Mucosa of descending colon (tissue), 3 donors: ENCODE data around the gene PIK3C2B. TPM values are rescaled to one million over a fixed set of nuclear protein-coding genes. Genes with fewer than 3 reads are reported as not detected.

Source experiments
- ATAC-seq: fragments of 200-7000 bp; cut with Tn5 transposase; one replicate; pipeline ENCODE4 v1.9.1; 2020; ENCODE audit warnings: mild to moderate bottlenecking, moderate library complexity
- DNase-seq, 3 donors: peaks; one replicate each; pipeline ENCODE4 v3.0.0-alpha.2; 2020
- H3K36me3 ChIP-seq: fragments of 200-600 bp; one replicate; pipeline ENCODE4 v1.8.0; 2021; ENCODE audit warnings: low read depth, mild to moderate bottlenecking
- H3K4me1 ChIP-seq: fragments of 200-600 bp; one replicate; pipeline ENCODE4 v1.8.0; 2021; ENCODE audit warnings: low read depth, mild to moderate bottlenecking
- H3K4me3 ChIP-seq: fragments of 200-600 bp; one replicate; pipeline ENCODE4 v1.8.0; 2021; ENCODE audit warnings: mild to moderate bottlenecking
- H3K9me3 ChIP-seq: fragments of 200-600 bp; one replicate; pipeline ENCODE4 v1.8.0; 2021; ENCODE audit warnings: mild to moderate bottlenecking
- intact Hi-C, 2 donors: fragments of 100-400 bp; cut with DNase I in 1 of 2; cut with micrococcal nuclease in 1 of 2; formaldehyde crosslinking; loops; one replicate each; pipeline versions ENCODE4 v1.11.0 to v1.11.1; 2022; cut with DNase I, micrococcal nuclease
- total RNA-seq, 3 donors: library from RNA; stranded (reverse); fragmentation: NEBNext Ultra II Directional in 2 of 3; extraction: Animal tissue kit (Norgen Biotek cat#: 25700) in 2 of 3; gene quantifications; one replicate each; pipeline versions ENCODE4 v1.2.1 to v1.2.4, GENCODE V29; 2021 to 2023
- TF ChIP-seq, protein P1 (sequence below): fragments of 200-600 bp; IDR thresholded peaks from one replicate; pipeline ENCODE4 v1.8.0; 2022; ENCODE audit warnings: antibody characterized with exemption, mild to moderate bottlenecking
- donor health status: DM: no; HTN: no; CAD: no; lungs with moderate emphysema.
- donor health status: DM: no; HTN: no; CAD: no.
- donor health status: DM: no; HTN: yes; CAD: no.

The PIK3C2B gene
- total RNA-seq, 3 donors from 2014 or later, result 66.5 to 117 (median 90.4) TPM

DNA sequence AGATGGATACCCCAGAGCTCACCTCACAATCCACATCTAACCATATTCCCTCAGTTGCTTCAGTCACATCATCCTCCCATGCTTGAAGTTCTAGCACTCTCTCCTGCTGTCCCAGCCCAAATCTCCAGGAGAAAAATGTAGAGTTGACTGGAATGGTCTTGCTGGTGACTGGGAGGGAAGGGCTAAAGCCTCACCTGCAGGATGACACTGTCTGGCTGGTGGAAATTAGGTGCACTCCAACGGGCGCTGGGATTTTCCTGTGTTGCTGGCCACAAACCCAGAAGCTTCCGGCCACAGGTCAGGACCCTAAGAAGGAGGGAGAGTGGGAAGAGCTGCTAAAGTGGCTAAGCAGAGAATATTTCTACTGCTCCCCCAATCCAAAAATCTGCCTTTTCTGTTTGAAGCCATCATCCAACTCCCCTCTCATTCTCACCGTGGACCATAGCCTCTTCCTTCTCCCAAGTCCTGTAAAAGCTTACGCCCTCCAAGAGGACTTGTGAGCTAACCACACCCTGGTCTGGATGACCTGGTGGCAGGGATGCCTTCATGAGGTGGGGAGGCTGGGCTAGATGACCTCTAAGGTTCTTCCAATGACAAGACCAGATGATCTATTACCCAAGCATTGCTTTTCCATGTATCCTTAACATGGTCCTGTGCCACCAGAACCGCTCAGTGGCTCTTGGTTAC is 45.5 kb downstream of the PIK3C2B start:
- H3K4me3 ChIP-seq, result no peak overlapping the region
- intact Hi-C loops, result loop anchor here (5.0 kb wide), 1 partner anchor 53 kb away; no protein-coding TSS in a partner anchor
- H3K36me3 ChIP-seq, result peaks cover under 1% of the 10 kb centered on the region
- DNase-seq (peak in 1 of 3 donors; percentile 45), ATAC-seq (no peak)
- no peaks in the 10 kb centered on the region for H3K9me3 ChIP-seq
- TF ChIP-seq, protein P1, sequence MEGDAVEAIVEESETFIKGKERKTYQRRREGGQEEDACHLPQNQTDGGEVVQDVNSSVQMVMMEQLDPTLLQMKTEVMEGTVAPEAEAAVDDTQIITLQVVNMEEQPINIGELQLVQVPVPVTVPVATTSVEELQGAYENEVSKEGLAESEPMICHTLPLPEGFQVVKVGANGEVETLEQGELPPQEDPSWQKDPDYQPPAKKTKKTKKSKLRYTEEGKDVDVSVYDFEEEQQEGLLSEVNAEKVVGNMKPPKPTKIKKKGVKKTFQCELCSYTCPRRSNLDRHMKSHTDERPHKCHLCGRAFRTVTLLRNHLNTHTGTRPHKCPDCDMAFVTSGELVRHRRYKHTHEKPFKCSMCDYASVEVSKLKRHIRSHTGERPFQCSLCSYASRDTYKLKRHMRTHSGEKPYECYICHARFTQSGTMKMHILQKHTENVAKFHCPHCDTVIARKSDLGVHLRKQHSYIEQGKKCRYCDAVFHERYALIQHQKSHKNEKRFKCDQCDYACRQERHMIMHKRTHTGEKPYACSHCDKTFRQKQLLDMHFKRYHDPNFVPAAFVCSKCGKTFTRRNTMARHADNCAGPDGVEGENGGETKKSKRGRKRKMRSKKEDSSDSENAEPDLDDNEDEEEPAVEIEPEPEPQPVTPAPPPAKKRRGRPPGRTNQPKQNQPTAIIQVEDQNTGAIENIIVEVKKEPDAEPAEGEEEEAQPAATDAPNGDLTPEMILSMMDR, result no peak
- peaks cover 63% of the 10 kb centered on the region for H3K4me1 ChIP-seq

DNA sequence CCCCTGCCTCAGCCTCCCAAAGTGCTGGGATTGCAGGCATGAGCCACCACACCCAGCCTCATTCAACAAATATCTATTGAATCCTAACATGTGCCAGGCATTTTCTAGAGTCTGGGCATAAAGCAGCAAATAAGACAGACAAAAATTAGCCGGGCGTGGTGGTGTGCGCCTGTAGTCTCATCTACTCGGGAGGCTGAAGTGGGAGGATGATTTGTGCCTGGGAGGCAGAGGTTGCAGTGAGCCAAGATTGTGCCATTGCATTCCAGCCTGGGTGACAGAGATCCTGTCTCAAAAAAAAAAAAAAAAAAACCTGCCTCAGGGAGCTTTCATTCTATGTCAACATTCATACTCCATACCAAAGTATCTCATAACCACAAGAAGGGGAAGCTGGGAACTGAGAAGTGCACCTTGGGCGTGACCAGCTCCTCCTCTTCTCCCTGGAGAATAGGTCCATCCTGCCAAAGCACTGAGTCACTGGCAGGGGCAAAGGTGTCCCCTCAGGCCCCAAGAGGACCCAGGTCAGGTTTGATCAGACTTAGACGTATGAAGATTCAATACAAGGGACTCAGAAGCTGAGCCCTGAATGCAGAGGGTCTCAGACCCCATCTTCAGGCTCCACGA is 46.2 kb downstream of the PIK3C2B start:
- Histone ChIP-seq H3K9me3 (no peaks in the 10 kb centered on the region), H3K4me1 (peaks cover 59% of the 10 kb centered on the region), H3K36me3 (peaks cover 7% of the 10 kb centered on the region), H3K4me3 (no peak overlapping the region)
- ATAC-seq, result peak; percentile 62
- intact Hi-C loops, result loop anchor here (5.0 kb wide), 1 partner anchor 54 kb away; no protein-coding TSS in a partner anchor
- DNase-seq, result peak; percentile 66 to 81 (median 75)
- TF ChIP-seq, protein P1, result no peak

DNA sequence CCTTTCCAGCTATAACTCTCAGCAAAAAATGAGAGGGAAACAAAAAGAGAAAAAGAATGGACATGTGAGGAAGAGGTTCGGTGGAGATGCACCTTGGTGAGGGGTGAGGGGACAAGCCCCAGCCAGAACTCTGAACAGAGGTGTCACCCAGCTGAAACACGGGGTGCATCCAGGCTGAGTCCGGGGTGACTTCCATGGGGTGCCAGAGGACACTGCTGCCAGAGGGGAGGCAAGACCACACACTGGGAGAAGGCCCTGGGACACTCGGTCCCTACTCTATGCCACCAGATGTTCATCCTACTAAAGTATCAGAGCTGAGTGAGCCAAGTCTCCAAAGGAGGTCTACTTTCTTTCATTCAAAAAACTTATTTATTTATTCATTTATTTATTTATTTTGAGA is 46.9 kb downstream of the PIK3C2B start:
- peaks cover 7% of the 10 kb centered on the region for H3K36me3 ChIP-seq
- peak in 1 of 3 donors; percentile 36 for DNase-seq
- TF ChIP-seq, protein P1, result no peak
- no peak for ATAC-seq
- intact Hi-C loops, result loop anchor here (5.0 kb wide), 1 partner anchor 55 kb away; no protein-coding TSS in a partner anchor
- no peaks in the 10 kb centered on the region for H3K9me3 ChIP-seq
- no peak overlapping the region for H3K4me3 ChIP-seq
- peaks cover 52% of the 10 kb centered on the region for H3K4me1 ChIP-seq

DNA sequence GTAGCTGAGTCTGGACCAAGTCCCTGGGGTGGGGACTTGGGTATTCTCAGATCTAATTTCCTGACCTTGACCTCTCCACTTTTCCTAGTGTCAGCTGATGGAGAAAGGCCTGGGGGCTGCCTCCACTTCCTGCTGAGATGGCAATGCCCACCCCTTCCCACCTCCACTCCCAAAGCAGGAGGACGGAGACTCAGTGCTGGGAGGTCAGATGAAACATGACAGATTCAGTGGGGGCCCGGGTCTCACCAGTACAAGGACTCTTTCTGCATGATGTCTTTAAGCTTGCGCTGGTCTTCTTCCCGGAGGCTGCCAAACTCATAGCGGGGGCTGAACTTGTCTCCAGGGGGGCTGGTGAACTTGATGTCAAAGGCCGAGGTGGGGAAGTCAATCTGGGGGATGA is 47.4 kb downstream of the PIK3C2B start:
- H3K9me3 ChIP-seq, result no peaks in the 10 kb centered on the region
- intact Hi-C loops, result loop anchor here (5.0 kb wide), 1 partner anchor 55 kb away; no protein-coding TSS in a partner anchor
- DNase-seq (no peak), ATAC-seq (no peak)
- peaks cover 7% of the 10 kb centered on the region for H3K36me3 ChIP-seq
- H3K4me1 ChIP-seq, result peaks cover 47% of the 10 kb centered on the region
- H3K4me3 ChIP-seq, result no peak overlapping the region
- TF ChIP-seq, protein P1, result no peak

DNA sequence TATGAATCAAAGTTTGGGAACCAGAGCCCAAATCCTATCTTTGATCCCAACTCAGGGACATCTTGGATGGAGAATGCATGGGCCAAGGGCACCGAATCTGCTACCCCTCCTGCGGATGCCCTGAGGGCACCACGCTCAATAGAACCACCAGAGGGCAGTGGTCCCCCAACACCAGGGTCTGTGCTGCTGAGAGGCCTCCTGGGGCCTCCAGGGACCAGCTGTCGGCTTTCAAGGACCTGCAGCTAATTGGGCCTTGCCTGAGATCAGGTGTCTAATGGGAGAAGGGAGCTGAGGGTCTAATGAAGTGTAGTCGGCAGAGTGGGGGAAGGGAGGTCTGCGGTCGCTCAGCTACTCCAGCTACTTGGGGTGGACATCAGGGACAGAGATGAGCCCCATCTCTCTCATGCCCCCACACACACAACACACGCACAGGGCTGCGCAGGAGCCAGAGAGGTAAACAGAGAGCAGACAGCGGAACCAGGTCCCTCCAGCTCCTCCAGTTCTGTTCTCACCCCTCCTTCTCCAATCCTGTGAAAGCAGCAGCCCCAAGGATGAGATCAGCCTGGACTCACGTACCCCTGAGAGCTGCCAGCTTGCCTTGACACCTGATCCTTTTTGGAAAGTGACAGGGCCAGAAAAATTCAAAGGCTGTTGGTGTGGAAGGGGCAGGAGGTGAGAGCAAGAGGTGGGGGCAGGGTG is 48.0 kb downstream of the PIK3C2B start:
- DNase-seq (peak; percentile 78 to 85 (median 81)), ATAC-seq (peak; percentile 43)
- H3K4me3 ChIP-seq, result no peak overlapping the region
- peaks cover 40% of the 10 kb centered on the region for H3K4me1 ChIP-seq
- TF ChIP-seq, protein P1, result peak; percentile 58
- intact Hi-C loops, result loop anchor here (5.0 kb wide), 1 partner anchor 56 kb away; no protein-coding TSS in a partner anchor
- peaks cover 7% of the 10 kb centered on the region for H3K36me3 ChIP-seq
- no peaks in the 10 kb centered on the region for H3K9me3 ChIP-seq
